GM20000 (cell line): ENCODE data around the gene ZNF576.
"Not testable (repeated sequence)": the region's sequence is repeated elsewhere in the genome, so short reads cannot be mapped to it uniquely, and the experiment has no call there.

Experiments used
- DNase-seq: peaks from one replicate; pipeline ENCODE4 v3.0.0; 2012; ENCODE audit warnings: low spot score
- CTCF ChIP-seq: IDR thresholded peaks from 2 replicates; pipeline ENCODE4 v1.5.1; 2012; ENCODE audit warnings: mild to moderate bottlenecking, control low read depth; ENCODE audit errors: extremely low read depth, missing control alignments

ZNF576 gene

GRCh38 chr19:43596842-43597461 is 557 bp downstream of the ZNF576 start:
- TF ChIP-seq CTCF, result no peak
- DNase-seq, result no peak

DNA sequence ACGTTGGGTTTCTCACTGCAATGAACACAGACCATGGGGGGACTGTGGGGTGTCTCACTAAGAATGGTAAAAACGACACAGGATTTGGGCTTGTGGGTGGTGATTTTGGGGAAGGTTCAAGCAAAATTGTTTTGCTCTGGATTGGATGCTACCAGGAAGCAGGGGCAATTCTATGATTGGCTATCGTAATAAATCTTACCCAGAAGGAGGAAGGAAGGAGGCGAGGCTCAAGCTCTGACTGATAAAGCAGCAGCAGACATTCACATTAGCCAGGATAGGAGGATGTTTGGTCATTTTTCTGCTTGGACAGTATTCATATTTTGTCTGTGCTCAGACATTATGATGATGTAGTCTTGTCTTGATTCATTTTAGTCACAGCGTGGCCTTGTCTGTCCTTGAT is 1.5 kb downstream of the ZNF576 start:
- DNase-seq, result no peak

GRCh38 chr19:43598445-43599240 is 2.2 kb downstream of the ZNF576 start:
- TF ChIP-seq CTCF, result no peak
- DNase-seq, result no peak

More for the DNA sequence above, 1.5 kb downstream of the ZNF576 start:
- no peak for TF ChIP-seq CTCF

DNA sequence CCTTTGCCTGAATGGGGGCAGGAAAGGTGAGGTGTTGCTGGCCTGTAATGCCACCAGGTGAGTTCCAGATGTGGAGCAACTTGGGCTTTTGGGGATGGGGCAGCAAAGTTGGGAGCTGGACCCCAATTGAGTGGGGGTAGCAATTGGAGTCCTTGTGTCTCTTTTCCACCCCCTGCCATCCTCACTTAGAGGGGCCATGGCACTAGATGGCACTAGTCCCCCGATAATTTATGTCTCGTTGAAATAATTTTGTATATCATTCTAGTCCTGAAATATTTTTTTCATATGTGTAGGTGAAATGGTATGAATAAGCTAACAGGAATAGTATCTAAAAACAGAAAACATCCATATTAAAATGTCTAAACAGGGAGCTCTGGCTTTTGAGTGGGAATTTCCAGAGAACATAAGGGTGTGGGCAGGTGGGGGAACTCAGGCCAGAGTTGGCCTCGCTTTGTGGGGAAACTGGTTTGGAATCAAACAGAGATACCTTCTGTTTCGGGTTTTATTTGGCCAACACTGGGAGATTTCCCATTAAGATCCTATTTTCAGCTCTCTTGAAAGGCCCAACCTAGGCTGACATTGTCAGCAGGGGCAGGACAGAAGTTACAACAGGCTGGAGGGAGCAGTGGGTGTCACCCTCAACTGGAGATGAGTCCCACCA is 3.4 kb downstream of the ZNF576 start:
- no peak for TF ChIP-seq CTCF
- no peak for DNase-seq

- DNase-seq, result not testable (repeated sequence)
Observed at GRCh38 chr19:43600326-43600725, 3.9 kb downstream of the ZNF576 start.

DNA sequence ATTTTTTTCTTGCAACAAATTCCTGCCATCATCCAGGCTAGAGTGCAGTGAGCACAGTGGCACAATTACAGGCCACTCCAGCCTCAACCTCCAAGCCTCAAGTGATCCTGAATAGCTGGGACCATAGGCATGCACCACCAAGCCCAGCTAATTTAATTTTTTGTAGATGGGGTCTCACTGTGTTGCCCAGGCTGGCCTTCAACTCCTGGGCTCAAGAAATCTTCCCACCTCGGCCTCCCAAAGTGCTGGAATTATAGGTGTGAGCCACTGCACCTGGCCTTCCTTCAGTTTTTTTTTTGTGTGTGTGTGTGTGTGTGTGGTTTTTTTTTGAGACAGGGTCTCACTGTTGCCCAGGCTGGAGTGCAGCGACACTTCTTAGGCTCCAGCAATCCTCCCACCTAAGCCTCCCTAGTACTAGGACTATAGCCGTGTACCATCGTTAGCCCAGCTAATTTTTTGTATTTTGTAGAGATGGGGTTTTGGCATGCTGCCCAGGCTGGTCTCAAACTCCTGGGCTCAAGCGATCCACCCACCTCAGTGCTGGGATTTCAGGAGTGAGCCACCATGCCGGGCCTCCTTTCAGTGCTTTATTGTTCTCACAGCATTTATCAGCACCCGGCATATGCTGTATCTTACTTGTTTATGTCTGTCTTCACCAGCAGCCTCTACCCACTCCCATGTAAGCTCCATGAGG is 9.6 kb downstream of the ZNF576 start:
- no peak for DNase-seq
- no peak for TF ChIP-seq CTCF

- DNase-seq, result no peak
- no peak for TF ChIP-seq CTCF
Observed at GRCh38 chr19:43606569-43607229, 10.3 kb downstream of the ZNF576 start.
